HepG2 (cell line): ENCODE measurements around the gene BCCIP. TPM values are rescaled to one million over a fixed set of nuclear protein-coding genes. Genes with fewer than 3 reads are reported as not detected.

Experiments used
- ATAC-seq: fragments of 200-7000 bp; cut with Tn5 transposase; 3 replicates; pipeline ENCODE4 v1.9.1; 2020; ENCODE audit warnings: mild to moderate bottlenecking, moderate library complexity
- BruUV-seq: library from RNA; stranded (reverse); fragments of 400-500 nt; replicated peaks from 2 replicates; lab custom pipeline; 2021; lab: Mats Ljungman, UMichigan
- CTCF ChIA-PET: fragments of 300-600 bp; formaldehyde crosslinking; extraction: SDS; loops from one replicate; lab custom pipeline; 2021; ENCODE audit warnings: low total read pairs, inconsistent platforms, low intra/inter-chr PET ratio; lab: Yijun Ruan, JAX
- POLR2A ChIA-PET: fragments of 350-600 bp; sonication (Branson Sonifier 250); formaldehyde crosslinking; loops from one replicate; lab custom pipeline; 2020; ENCODE audit warnings: antibody characterized with exemption, inconsistent platforms; lab: Yijun Ruan, JAX
- DNase-seq: peaks from one replicate; pipeline ENCODE4 v3.0.0-alpha.2; 2015; ENCODE audit warnings: low spot score
- FAIRE-seq: peaks from 3 replicates; lab custom pipeline; 2011; peaks lifted over from hg19 to GRCh38; lab: Jason Lieb, UNC
- H2AFZ ChIP-seq: one replicate; pipeline ENCODE4 v1.6.1; 2011; ENCODE audit warnings: low read length, inconsistent platforms
- H3K27ac ChIP-seq: fragments of 300-600 bp; 3 replicates; pipeline ENCODE4 v1.8.0; 2011; ENCODE audit warnings: mixed run types, mild to moderate bottlenecking, mixed read lengths, low read length, inconsistent platforms; ENCODE audit not compliant: insufficient read depth; ENCODE audit errors: extremely low read length
- H3K27me3 ChIP-seq, 2 experiments: fragments of 200-600 bp in 1 of 2; 2 replicates in 1 of 2; 3 replicates in 1 of 2; pipeline versions ENCODE4 v1.6.0 to v1.8.0; 2011; ENCODE audit warnings: low read length in 2 of 2, mild to moderate bottlenecking in 2 of 2, moderate library complexity in 2 of 2, inconsistent platforms in 1 of 2; ENCODE audit not compliant: insufficient read depth in 2 of 2, control insufficient read depth in 1 of 2
- H3K36me3 ChIP-seq, 2 experiments: fragments of 200-600 bp in 1 of 2; replicated peaks in 1 of 2; 2 replicates in 1 of 2; 3 replicates in 1 of 2; pipeline versions ENCODE4 v1.5.1 to v1.8.0; 2011; ENCODE audit warnings: low read length in 2 of 2, inconsistent platforms in 1 of 2; ENCODE audit not compliant: insufficient read depth in 2 of 2, control insufficient read depth in 1 of 2
- H3K4me1 ChIP-seq: 2 replicates; pipeline ENCODE4 v1.5.1; 2012; ENCODE audit warnings: low read length, inconsistent platforms; ENCODE audit not compliant: insufficient read depth
- H3K4me2 ChIP-seq: 2 replicates; pipeline ENCODE4 v1.6.0; 2011; ENCODE audit warnings: low read depth, low read length, inconsistent platforms
- H3K4me3 ChIP-seq, 3 experiments: fragments of 200-600 bp in 1 of 3; sonication (generic), shearing (Covaris generic) in 1 of 3; replicated peaks in 1 of 3; 2 replicates each; pipeline ENCODE4 v1.5.1; 2011 to 2016; ENCODE audit warnings: low read length in 3 of 3, inconsistent platforms in 2 of 3, low read depth in 2 of 3, mild to moderate bottlenecking in 2 of 3, control low read depth in 1 of 3, mixed read lengths in 1 of 3; ENCODE audit not compliant: insufficient read depth in 1 of 3
- H3K79me2 ChIP-seq: one replicate; pipeline ENCODE4 v1.6.1; 2011; ENCODE audit warnings: low read length, inconsistent platforms; ENCODE audit not compliant: insufficient read depth
- H3K9ac ChIP-seq: 2 replicates; pipeline ENCODE4 v1.6.0; 2011; ENCODE audit warnings: mild to moderate bottlenecking, low read depth, low read length, inconsistent platforms; ENCODE audit not compliant: insufficient read depth
- H3K9me3 ChIP-seq: 2 replicates; pipeline ENCODE4 v1.5.1; 2012; ENCODE audit warnings: mild to moderate bottlenecking, low read length
- H4K20me1 ChIP-seq: 2 replicates; pipeline ENCODE4 v1.6.0; 2011; ENCODE audit warnings: inconsistent platforms, mild to moderate bottlenecking, low read length, moderate library complexity; ENCODE audit not compliant: insufficient read depth
- MTF1 ChIP-seq: sonication (generic); formaldehyde crosslinking; IDR thresholded peaks from 2 replicates; pipeline ENCODE4 v1.5.0; 2020; ENCODE audit warnings: missing genetic modification reagents
- WGBS: methylation state at CpG from one replicate; pipeline ENCODE4 v1.1.6; 2017; ENCODE audit warnings: low lambda C conversion rate; 5-methylcytosine and 5-hydroxymethylcytosine counted together
- in situ Hi-C: cut with HindIII; loops from 2 replicates; pipeline ENCODE4 v1.10.0; 2017; ENCODE audit warnings: low pct_unique_long_range_greater_than_20kb; ENCODE audit not compliant: extremely low pct_ligation_motif_present
- intact Hi-C: fragments of 100-400 bp; cut with micrococcal nuclease; formaldehyde crosslinking; loops from one replicate; pipeline ENCODE4 v1.10.0; 2022; ENCODE audit not compliant: unreplicated experiment
- polyA plus RNA-seq, 8 experiments: library from polyadenylated mRNA; depleted of rRNA in 3 of 8; stranded (reverse) in 7 of 8; unstranded in 1 of 8; fragments of >200 nt; fragmentation: Illumina TruSeq in 4 of 8; extraction: Trizol in 4 of 8; gene quantifications; 2 replicates each; pipeline versions ENCODE4 v1.2.1 to v1.2.3, GENCODE V29; 2011 to 2016; ENCODE audit warnings: low read depth in 4 of 8, missing spikeins in 1 of 8, mixed read lengths in 1 of 8; ENCODE audit not compliant: insufficient read depth in 1 of 8
- total RNA-seq, 5 experiments: library from RNA; depleted of rRNA; stranded (reverse); fragments of >200 nt; fragmentation: Illumina TruSeq; extraction: Trizol; gene quantifications; 2 replicates each; pipeline ENCODE4 v1.2.3, GENCODE V29; 2016; ENCODE audit warnings: low read depth in 1 of 5
- TF ChIP-seq, protein P1 (sequence below): sonication (generic); formaldehyde crosslinking; IDR thresholded peaks from 2 replicates; pipeline ENCODE4 v1.5.1; 2020; ENCODE audit warnings: mild to moderate bottlenecking, missing genetic modification reagents, moderate library complexity

The BCCIP gene
- total and polyA plus RNA-seq, 2 of the 13 experiments (the other 11 are each of a cell fraction or from before 2014, with no cell fraction given) = 37.0 to 132 TPM

GRCh38 chr10:125775491-125776106 lies 47.7 kb upstream of the BCCIP start, which contains the start of gene MMP21:
Gene MMP21 (minus strand): TSS chr10:125775821. CDS start chr10:125775821, 0 bp downstream.
- 78% methylated on average over 22 of the region's 26 CpGs for WGBS
- Histone ChIP-seq H4K20me1 (no peaks in the 10 kb centered on the region), H3K36me3 (no peaks in the 10 kb centered on the region), H3K79me2 (no peaks in the 10 kb centered on the region), H3K9ac (no peak within 1 kb of the TSS), H2AFZ (no peak within 1 kb of the TSS), H3K4me1 (peaks cover 29% of the 10 kb centered on the region), H3K27me3 (no peaks in the 10 kb centered on the region; a peak in 3 of 5 replicates), H3K4me3 (no peak within 1 kb of the TSS), H3K4me2 (no peak within 1 kb of the TSS)
- in situ Hi-C loops (no loop called here), intact Hi-C loops (loop anchor here (10.0 kb wide), 1 partner anchor 49 kb away; the partner anchor contains the start of genes BCCIP and UROS)
- BruUV-seq = no TSS peak
- DNase-seq = no peak
- CTCF ChIA-PET = no interaction called here
- TF ChIP-seq, protein P1, sequence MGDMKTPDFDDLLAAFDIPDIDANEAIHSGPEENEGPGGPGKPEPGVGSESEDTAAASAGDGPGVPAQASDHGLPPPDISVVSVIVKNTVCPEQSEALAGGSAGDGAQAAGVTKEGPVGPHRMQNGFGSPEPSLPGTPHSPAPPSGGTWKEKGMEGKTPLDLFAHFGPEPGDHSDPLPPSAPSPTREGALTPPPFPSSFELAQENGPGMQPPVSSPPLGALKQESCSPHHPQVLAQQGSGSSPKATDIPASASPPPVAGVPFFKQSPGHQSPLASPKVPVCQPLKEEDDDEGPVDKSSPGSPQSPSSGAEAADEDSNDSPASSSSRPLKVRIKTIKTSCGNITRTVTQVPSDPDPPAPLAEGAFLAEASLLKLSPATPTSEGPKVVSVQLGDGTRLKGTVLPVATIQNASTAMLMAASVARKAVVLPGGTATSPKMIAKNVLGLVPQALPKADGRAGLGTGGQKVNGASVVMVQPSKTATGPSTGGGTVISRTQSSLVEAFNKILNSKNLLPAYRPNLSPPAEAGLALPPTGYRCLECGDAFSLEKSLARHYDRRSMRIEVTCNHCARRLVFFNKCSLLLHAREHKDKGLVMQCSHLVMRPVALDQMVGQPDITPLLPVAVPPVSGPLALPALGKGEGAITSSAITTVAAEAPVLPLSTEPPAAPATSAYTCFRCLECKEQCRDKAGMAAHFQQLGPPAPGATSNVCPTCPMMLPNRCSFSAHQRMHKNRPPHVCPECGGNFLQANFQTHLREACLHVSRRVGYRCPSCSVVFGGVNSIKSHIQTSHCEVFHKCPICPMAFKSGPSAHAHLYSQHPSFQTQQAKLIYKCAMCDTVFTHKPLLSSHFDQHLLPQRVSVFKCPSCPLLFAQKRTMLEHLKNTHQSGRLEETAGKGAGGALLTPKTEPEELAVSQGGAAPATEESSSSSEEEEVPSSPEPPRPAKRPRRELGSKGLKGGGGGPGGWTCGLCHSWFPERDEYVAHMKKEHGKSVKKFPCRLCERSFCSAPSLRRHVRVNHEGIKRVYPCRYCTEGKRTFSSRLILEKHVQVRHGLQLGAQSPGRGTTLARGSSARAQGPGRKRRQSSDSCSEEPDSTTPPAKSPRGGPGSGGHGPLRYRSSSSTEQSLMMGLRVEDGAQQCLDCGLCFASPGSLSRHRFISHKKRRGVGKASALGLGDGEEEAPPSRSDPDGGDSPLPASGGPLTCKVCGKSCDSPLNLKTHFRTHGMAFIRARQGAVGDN (CRISPR knock-in tag) = peak; percentile 1; the same call in 1 of the 2 replicates
- no peak for TF ChIP-seq MTF1
- TF ChIP-seq, all 625 proteins: peak for 1
- ATAC-seq = no peak
- H3K27ac ChIP-seq = no peak within 1 kb of the TSS
- H3K9me3 ChIP-seq = no peaks in the 10 kb centered on the region
- FAIRE-seq = no peak
- POLR2A ChIA-PET = no interaction called here
